ENCODE results near the gene TRIM5.

- TF ChIP-seq, protein P1, sequence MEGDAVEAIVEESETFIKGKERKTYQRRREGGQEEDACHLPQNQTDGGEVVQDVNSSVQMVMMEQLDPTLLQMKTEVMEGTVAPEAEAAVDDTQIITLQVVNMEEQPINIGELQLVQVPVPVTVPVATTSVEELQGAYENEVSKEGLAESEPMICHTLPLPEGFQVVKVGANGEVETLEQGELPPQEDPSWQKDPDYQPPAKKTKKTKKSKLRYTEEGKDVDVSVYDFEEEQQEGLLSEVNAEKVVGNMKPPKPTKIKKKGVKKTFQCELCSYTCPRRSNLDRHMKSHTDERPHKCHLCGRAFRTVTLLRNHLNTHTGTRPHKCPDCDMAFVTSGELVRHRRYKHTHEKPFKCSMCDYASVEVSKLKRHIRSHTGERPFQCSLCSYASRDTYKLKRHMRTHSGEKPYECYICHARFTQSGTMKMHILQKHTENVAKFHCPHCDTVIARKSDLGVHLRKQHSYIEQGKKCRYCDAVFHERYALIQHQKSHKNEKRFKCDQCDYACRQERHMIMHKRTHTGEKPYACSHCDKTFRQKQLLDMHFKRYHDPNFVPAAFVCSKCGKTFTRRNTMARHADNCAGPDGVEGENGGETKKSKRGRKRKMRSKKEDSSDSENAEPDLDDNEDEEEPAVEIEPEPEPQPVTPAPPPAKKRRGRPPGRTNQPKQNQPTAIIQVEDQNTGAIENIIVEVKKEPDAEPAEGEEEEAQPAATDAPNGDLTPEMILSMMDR (IDR thresholded peaks at IDR 0.05): peak in 5 of 6 experiments; percentile 5 to 39 (median 33)
- no peak for TF ChIP-seq POLR2A (IDR thresholded peaks at IDR 0.05)
Measured at GRCh38 chr11:5712507-5712906, 27.6 kb upstream of the TRIM5 start.

All from adrenal gland (tissue), 5 donors.